ENCODE data around the gene TMEM106C. TPM values are rescaled to one million over a fixed set of nuclear protein-coding genes. Genes with fewer than 3 reads are reported as not detected.

The TMEM106C gene
- total and polyA plus RNA-seq, 9 donors: 31.1 to 110 (median 55.0) TPM

GRCh38 chr12:48010366-48010970, 47.1 kb downstream of the TMEM106C start:
- no peak overlapping the region for H3K4me3 ChIP-seq
- no peaks in the 10 kb centered on the region for H3K4me1 ChIP-seq (ENCODE audit: insufficient read depth)
- intact Hi-C loops (cut with DNase I): no loop called here
- no peaks in the 10 kb centered on the region for H3K9me3 ChIP-seq
- H3K27me3 ChIP-seq: peaks cover 3% of the 10 kb centered on the region
- no peak for TF ChIP-seq EP300 (IDR thresholded peaks at IDR 0.05)
- TF ChIP-seq POLR2A (IDR thresholded peaks at IDR 0.05): no peak
- TF ChIP-seq CTCF (IDR thresholded peaks at IDR 0.05): no peak
- no peak for DNase-seq
- H3K27ac ChIP-seq: no peak overlapping the region
- WGBS, 3 donors: 66 to 67% (median 66%) methylated on average over 7 of the region's 7 CpGs
- no peaks in the 10 kb centered on the region for H3K36me3 ChIP-seq

DNA sequence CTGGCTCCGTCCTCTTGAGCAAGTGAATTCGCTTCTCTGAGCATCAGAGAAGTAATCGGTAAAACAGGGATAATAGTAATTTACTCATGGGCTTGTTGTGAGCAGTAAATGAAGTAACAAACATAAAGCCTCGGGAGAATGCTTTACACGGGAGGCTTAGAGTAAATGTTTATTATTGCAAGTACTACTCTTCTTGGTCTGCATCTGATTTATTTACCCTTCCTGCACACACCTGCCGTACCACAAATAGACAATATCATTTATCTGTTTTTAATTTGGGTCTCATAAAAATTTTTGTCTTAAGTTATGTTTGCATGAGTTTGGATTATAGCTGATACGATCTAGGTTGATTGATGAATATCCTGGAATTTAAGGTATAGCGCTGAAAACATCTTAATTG, 48.7 kb downstream of the TMEM106C start:
- no peak overlapping the region for H3K27ac ChIP-seq
- H3K4me1 ChIP-seq (ENCODE audit: insufficient read depth): no peaks in the 10 kb centered on the region
- DNase-seq: no peak
- no peak for TF ChIP-seq EP300 (IDR thresholded peaks at IDR 0.05)
- no peaks in the 10 kb centered on the region for H3K27me3 ChIP-seq
- no peak overlapping the region for H3K4me3 ChIP-seq
- WGBS, 3 donors: 72 to 79% (median 72%) methylated on average over 8 of the region's 8 CpGs
- H3K36me3 ChIP-seq: no peaks in the 10 kb centered on the region
- intact Hi-C loops (cut with DNase I): no loop called here
- no peaks in the 10 kb centered on the region for H3K9me3 ChIP-seq

GRCh38 chr12:48013287-48013686, 49.9 kb downstream of the TMEM106C start:
- WGBS, 3 donors: 56 to 61% (median 56%) methylated on average over 2 of the region's 2 CpGs
- H3K27ac ChIP-seq: no peak overlapping the region
- H3K4me3 ChIP-seq: no peak overlapping the region
- no peak for DNase-seq
- TF ChIP-seq CTCF (IDR thresholded peaks at IDR 0.05): no peak
- TF ChIP-seq POLR2A (IDR thresholded peaks at IDR 0.05): no peak
- no peak for TF ChIP-seq EP300 (IDR thresholded peaks at IDR 0.05)
- intact Hi-C loops (cut with DNase I): no loop called here
- H3K9me3 ChIP-seq: no peaks in the 10 kb centered on the region
- no peaks in the 10 kb centered on the region for H3K27me3 ChIP-seq
- no peaks in the 10 kb centered on the region for H3K4me1 ChIP-seq (ENCODE audit: insufficient read depth)
- H3K36me3 ChIP-seq: no peaks in the 10 kb centered on the region

- WGBS, 3 donors: 62 to 83% (median 69%) methylated on average over 1 of the region's 1 CpG
- intact Hi-C loops (cut with DNase I): no loop called here
- Histone ChIP-seq H3K36me3 (no peaks in the 10 kb centered on the region), H3K4me3 (no peak overlapping the region), H3K4me1 (ENCODE audit: insufficient read depth) (no peaks in the 10 kb centered on the region), H3K27me3 (no peaks in the 10 kb centered on the region), H3K9me3 (no peaks in the 10 kb centered on the region), H3K27ac (no peak overlapping the region)
- TF ChIP-seq CTCF (IDR thresholded peaks at IDR 0.05) (no peak), EP300 (IDR thresholded peaks at IDR 0.05) (no peak), POLR2A (IDR thresholded peaks at IDR 0.05) (no peak)
- no peak for DNase-seq
Measured at GRCh38 chr12:48015129-48015528, 51.7 kb downstream of the TMEM106C start.

DNA sequence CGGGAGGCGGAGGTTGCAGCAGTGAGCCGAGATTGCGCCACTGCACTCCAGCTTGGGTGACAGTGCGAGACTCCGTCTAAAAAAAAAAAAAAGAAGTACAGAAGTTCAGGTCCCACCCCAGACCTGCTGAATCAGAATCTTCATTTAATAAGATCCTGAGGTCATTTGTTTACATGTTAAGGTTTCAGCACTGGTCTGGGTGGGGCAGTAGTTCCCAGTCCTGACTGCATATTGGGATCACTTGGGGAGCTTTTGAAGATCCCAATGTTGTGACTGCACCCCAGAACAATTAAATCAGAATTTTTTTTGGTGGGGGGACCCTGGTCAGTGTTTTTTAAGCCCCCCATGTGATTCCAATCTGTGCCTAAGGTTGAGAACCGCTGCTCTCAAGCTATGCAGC, 52.6 kb downstream of the TMEM106C start:
- intact Hi-C loops (cut with DNase I): no loop called here
- H3K4me3 ChIP-seq: no peak overlapping the region
- TF ChIP-seq EP300 (IDR thresholded peaks at IDR 0.05) (no peak), POLR2A (IDR thresholded peaks at IDR 0.05) (no peak), CTCF (IDR thresholded peaks at IDR 0.05) (no peak)
- H3K36me3 ChIP-seq: no peaks in the 10 kb centered on the region
- no peak overlapping the region for H3K27ac ChIP-seq
- H3K9me3 ChIP-seq: no peaks in the 10 kb centered on the region
- DNase-seq: no peak
- no peaks in the 10 kb centered on the region for H3K27me3 ChIP-seq
- 90 to 95% (median 92%) methylated on average over 7 of the region's 7 CpGs for WGBS, 3 donors
- H3K4me1 ChIP-seq (ENCODE audit: insufficient read depth): no peaks in the 10 kb centered on the region

All from ovary (tissue), 9 donors.